Diencephalon (tissue), 1 donor: Measurements from ENCODE around the gene CCL14. TPM values are rescaled to one million over a fixed set of nuclear protein-coding genes. Genes with fewer than 3 reads are reported as not detected.

ENCODE experiments used
- total RNA-seq: library from RNA; depleted of rRNA; stranded (reverse); fragments of >200 nt; gene quantifications from one replicate; pipeline ENCODE4 v1.2.3, GENCODE V29; 2014

CCL14 gene
- not detected for total RNA-seq

DNA sequence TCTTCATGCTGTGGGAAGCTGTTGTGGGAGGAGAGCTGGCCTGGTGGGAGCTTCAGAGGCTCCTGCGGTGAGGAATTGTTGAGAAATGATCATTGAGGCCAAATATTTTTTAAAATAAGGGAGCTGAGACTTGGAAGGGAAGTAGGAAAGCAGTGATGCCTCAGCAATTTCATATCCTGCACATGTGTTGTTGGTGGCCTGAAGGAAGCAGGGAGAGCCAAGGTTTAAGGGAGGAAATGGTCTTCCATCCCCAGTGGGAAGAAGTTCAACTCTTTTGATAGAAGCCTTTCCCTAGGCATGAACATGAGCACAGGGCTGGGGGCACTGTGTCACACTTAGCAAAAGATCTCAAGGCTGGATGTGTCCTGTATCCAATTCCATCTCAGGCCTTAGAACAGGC lies at the start of gene CCL14:
Gene CCL14, minus strand, starts transcription at position 87 of the 400 bp plus-strand sequence. Its CDS starts 80 bp downstream, at position 7.

DNA sequence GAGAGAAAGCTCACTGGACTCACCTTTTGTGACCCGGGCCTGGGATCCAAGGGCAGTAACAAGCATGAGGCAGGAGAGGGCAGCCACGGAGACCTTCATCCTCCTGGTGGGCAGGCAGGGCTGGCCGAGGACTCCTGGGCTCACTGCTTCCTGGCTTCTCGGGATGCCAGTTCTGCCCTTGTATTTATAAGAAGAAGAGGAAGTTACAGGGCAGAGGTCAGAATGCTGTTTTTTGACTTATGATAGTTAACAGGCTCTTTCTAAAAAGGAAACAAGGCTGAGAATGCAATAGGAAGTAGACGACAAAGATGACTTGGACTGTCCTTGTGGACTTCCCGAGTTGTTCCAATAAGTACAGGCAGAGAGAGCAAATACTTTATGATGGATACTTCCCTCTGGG lies 31.3 kb upstream of the CCL14 start, which contains the start of gene CCL23:
Gene CCL23, minus strand, starts transcription at position 174 of the 400 bp plus-strand sequence. Its CDS starts 75 bp downstream, at position 99.

DNA sequence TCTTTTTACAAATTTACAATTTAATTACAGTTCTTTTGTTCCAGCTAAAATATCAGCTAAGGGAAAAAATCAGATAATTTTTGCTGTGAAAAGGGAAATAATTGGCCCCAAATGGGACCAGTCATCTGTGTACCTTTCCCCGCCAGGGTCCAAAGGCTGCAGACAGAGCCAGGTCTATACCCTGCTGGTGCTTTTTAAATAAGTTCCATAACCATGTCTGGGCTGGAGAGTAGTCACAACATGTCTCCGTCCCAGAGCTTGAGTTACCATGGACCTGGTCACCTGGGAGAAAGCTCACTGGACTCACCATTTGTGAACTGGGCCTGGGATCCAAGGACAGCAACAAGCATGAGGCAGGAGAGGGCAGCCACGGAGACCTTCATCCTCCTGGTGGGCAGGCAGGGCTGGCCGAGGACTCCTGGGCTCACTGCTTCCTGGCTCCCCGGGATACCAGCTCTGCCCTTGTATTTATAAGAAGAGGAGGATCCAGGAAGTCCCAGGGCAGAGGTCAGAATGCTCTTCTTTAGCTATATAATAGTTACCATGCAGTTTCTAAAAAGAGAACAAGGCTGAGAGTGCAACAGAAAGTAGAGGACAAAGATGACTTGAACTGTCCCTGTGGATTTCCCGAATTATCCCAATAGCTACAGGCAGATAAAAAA lies 14.7 kb upstream of the CCL14 start, which contains the start of gene CCL15:
Gene CCL15, minus strand, starts transcription at position 444 of the 662 bp plus-strand sequence. Its CDS starts 61 bp downstream, at position 383.

DNA sequence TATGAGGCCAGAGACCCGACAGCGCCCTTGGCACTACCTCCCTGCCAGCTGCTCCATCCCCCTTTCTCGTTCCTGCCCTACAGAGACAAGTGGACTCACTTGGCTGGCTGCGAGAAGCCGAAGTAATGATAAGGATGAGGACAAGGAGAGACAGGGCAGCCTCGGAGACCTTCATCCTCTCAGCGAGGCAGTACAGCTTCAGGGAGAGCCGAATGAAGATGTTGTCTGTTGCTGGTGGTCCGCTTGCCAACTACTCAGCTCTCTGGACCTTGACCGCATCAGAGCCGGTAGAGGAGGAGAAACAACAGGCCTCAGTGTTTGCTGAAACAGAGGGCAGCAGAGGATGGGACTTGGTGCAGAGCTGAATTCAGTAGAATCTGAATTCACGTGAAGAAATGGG lies 5.3 kb downstream of the CCL14 start, which contains the start of gene CCL16:
Gene CCL16, minus strand, starts transcription at position 252 of the 400 bp plus-strand sequence. Its CDS starts 77 bp downstream, at position 175.

DNA sequence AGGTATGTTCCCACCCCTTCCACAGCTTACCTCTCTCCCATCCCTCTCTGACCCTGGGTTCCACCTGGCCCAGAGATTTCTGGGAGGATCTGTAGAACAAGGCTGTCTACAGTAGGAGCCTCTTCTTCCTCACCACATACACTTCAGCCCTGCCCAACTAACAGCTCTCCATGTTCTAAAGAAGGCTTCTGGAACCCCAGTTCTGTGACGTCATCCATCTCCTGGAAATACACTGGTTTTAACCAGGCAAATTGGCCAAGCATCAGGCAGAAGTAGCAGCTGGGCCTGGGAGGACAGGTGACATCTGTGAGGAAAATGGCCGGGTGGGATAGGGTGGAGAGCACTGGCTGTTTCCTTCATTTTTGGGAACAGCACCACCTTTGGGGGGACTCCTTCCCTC lies 43.0 kb downstream of the CCL14 start, which contains the start of gene LYZL6:
Gene LYZL6, minus strand, starts transcription at position 177 of the 400 bp plus-strand sequence. CDS start 4,357 bp downstream, outside the sequence.

Other genes with a start within 250 kb of the CCL14 start
- 1.2 TPM for gene GAS2L2, start 233.5 kb downstream of the CCL14 start, total RNA-seq
- gene C17orf50, start 225.8 kb downstream of the CCL14 start, total RNA-seq = not detected
- gene MMP28, start 191.1 kb downstream of the CCL14 start, total RNA-seq = 15.2 TPM
- gene TAF15, start 177.2 kb downstream of the CCL14 start, total RNA-seq = 75.4 TPM
- not detected for gene HEATR9, start 117.8 kb downstream of the CCL14 start, total RNA-seq
- not detected for gene CCL5, start 106.4 kb downstream of the CCL14 start, total RNA-seq
- 3.0 TPM for gene RDM1, start 56.0 kb downstream of the CCL14 start, total RNA-seq
- not detected for gene LYZL6, start 43.0 kb downstream of the CCL14 start, total RNA-seq
- not detected for gene CCL16, start 5.2 kb downstream of the CCL14 start, total RNA-seq
- gene CCL15, start 14.8 kb upstream of the CCL14 start, total RNA-seq = not detected
- not detected for gene CCL23, start 31.2 kb upstream of the CCL14 start, total RNA-seq
- gene CCL18, start 77.5 kb upstream of the CCL14 start, total RNA-seq = not detected
- 1.6 TPM for gene CCL3, start 103.4 kb upstream of the CCL14 start, total RNA-seq
- 2.5 TPM for gene CCL4, start 117.1 kb upstream of the CCL14 start, total RNA-seq
- gene TBC1D3B, start 189.9 kb upstream of the CCL14 start, total RNA-seq = 0.69 TPM
- 1.4 TPM for gene CCL3L1, start 210.0 kb upstream of the CCL14 start, total RNA-seq
- 0.46 TPM for gene CCL4L2, start 224.3 kb upstream of the CCL14 start, total RNA-seq